ENCODE data around the gene PAF1.

Gene PAF1

GRCh38 chr19:39390751-39391437, at the start of gene PAF1, which contains the start of gene MED29:
TSS of gene PAF1 (minus strand) at chr19:39391106. CDS start at chr19:39390864, 242 bp downstream.
TSS of gene MED29 (plus strand) at chr19:39391378. CDS start at chr19:39391423, 45 bp downstream.
- DNase-seq, result peak; percentile 100

- no peak for DNase-seq
Measured at GRCh38 chr19:39438270-39438934, 47.5 kb upstream of the PAF1 start.

GRCh38 chr19:39436350-39436716, 45.4 kb upstream of the PAF1 start:
- DNase-seq, result no peak

- peak; percentile 99 for DNase-seq
Measured at GRCh38 chr19:39435499-39436349, 44.8 kb upstream of the PAF1 start, which contains the start of gene RPS16. TSS of gene RPS16 (minus strand) at chr19:39435949. CDS start at chr19:39435895, 54 bp downstream.

- DNase-seq, result no peak
Measured at GRCh38 chr19:39434123-39435076, 43.5 kb upstream of the PAF1 start.

- no peak for DNase-seq
Measured at GRCh38 chr19:39433480-39434079, 42.7 kb upstream of the PAF1 start.

- DNase-seq, result no peak
Measured at GRCh38 chr19:39432677-39433025, 41.7 kb upstream of the PAF1 start.

DNA sequence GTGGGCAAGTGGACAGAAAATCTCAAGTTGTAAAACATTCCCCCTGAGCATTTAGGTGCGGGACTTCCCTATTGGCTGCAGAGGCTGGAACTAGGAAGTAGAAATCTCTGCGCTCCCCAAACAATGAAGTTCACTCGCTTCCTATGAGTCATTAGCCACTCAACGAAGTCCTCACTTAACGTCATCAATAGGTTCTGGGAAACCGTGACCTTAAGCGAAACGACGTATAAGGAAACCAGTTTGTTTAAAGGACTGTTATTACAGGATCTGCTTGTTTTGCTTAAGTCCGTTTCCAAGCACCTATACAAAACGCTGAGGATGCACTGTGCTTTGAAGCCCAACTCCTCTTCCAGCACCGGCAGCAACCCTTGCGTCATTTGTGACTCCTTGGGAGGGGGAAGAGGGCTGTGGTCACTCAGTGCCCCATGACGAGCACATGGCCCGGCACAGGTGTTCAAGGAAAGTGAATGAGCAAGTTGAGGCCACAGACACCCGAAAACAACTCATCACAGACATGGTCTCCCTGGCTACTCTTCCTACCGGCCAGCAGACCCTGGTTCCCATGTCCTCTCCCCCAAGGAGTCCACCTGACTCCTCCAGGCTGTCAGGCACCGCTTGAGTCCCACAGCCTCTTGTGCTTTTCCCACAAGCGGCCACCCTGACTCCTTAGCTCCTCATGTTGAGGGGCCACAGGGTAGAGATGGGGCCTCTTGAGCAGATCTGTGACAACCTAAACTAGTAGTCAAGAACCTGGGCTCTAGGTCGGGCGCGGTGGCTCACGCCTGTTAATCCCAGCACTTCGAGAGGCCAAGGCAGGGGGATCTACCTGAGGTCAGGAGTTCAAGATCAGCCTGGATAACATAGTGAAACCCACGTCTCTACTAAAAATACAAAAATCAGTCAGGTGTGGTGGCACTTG, 40.0 kb upstream of the PAF1 start:
- DNase-seq, result no peak

- DNase-seq, result no peak
Measured at GRCh38 chr19:39428283-39429112, 37.6 kb upstream of the PAF1 start.

- DNase-seq, result no peak
Measured at GRCh38 chr19:39427707-39428106, 36.8 kb upstream of the PAF1 start.

- DNase-seq, result no peak
Measured at GRCh38 chr19:39426170-39426569, 35.3 kb upstream of the PAF1 start.

DNA sequence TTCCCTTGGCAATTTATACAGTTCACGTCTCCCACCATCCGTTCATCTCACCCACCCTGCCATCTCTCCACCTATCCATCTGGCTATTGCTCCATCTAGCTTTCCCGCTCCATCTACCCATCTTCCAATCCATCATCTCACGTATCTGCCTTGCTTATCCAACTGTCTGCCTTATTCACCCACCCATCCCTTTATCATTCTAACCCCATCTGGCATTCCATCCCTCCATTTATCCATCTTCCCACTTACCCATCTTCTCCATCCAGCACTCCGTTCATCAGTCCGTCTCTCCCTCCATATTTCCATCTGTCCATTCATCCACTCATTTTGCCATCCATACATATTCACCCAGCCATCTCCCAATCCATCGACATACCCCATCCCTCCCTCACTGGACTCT, 34.8 kb upstream of the PAF1 start:
- no peak for DNase-seq

DNA sequence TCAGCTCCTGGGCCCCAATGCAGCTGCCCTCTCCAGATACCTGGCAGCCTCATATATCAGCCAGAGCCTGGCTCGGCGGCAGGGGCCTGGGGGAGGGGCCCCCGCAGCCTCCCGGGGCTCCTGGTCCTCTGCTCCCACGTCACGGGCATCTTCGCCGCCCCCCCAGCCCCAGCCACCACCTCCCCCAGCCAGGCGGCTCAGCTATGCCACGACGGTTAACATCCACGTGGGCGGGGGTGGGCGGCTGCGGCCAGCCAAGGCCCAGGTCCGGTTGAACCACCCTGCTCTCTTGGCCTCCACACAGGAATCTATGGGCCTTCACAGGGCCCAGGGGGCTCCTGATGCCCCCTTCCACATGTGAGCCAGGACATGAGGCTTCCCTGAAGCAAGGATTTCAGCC, 34.0 kb upstream of the PAF1 start:
- no peak for DNase-seq

- DNase-seq, result no peak
Measured at GRCh38 chr19:39423258-39424086, 32.6 kb upstream of the PAF1 start.

GRCh38 chr19:39422020-39422419, 31.1 kb upstream of the PAF1 start:
- DNase-seq, result no peak

- DNase-seq, result no peak
Measured at GRCh38 chr19:39420769-39421168, 29.9 kb upstream of the PAF1 start.

- no peak for DNase-seq
Measured at GRCh38 chr19:39419003-39419402, 28.1 kb upstream of the PAF1 start.

- DNase-seq, result no peak
Measured at GRCh38 chr19:39417463-39418181, 26.7 kb upstream of the PAF1 start.
